ENCODE measurements around the gene TAPBP. TPM values are rescaled to one million over a fixed set of nuclear protein-coding genes. Genes with fewer than 3 reads are reported as not detected.

Gene TAPBP
- total and polyA plus RNA-seq, 12 donors = 25.1 to 322 (median 165) TPM

DNA sequence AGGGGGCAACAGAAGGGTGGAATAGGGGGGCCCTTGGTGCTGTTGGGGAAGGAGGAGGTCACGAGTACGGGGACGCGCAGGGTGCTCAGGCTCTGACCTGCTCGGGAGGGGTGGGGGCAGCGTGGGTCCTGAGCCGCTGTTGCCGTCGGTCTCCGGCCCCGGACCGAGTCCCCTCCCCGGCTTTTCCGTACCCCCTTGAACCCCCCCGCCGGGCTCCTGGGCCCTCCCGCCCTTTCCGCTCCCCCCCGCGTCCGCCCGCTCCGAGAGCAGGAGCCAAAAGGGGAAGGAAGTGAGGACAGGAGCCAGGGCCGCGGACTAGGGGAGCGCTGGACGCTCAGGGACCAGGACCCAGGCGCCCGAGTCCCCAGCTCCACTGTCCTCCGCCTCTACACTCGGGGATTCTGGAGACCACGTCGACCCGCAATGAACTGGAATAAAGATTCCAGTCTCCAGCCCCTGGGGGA, 15.1 kb downstream of the TAPBP start, which contains the start of gene RGL2:
Gene RGL2, minus strand, starts transcription at position 170 of the 464 bp plus-strand sequence. CDS start 332 bp downstream, outside the sequence.
- intact Hi-C loops (cut with DNase I) = no loop called here
- peak; percentile 84 to 91 (median 87) for DNase-seq
- Histone ChIP-seq H3K27ac (peak within 1 kb of the TSS; percentile 87 to 97 (median 95)), H3K9me3 (replicated peaks in 1 of 3) (no peaks in the 10 kb centered on the region), H3K4me1 (replicated peaks in 1 of 2) (peaks cover 21 to 26% of the 10 kb centered on the region in 2 donors), H3K4me3 (peak within 1 kb of the TSS; percentile 67 to 90 (median 86)), H3K36me3 (replicated peaks in 1 of 2) (peaks cover 0 to 48% of the 10 kb centered on the region in 2 donors), H3K27me3 (no peaks in the 10 kb centered on the region)
- TF ChIP-seq, protein P1, sequence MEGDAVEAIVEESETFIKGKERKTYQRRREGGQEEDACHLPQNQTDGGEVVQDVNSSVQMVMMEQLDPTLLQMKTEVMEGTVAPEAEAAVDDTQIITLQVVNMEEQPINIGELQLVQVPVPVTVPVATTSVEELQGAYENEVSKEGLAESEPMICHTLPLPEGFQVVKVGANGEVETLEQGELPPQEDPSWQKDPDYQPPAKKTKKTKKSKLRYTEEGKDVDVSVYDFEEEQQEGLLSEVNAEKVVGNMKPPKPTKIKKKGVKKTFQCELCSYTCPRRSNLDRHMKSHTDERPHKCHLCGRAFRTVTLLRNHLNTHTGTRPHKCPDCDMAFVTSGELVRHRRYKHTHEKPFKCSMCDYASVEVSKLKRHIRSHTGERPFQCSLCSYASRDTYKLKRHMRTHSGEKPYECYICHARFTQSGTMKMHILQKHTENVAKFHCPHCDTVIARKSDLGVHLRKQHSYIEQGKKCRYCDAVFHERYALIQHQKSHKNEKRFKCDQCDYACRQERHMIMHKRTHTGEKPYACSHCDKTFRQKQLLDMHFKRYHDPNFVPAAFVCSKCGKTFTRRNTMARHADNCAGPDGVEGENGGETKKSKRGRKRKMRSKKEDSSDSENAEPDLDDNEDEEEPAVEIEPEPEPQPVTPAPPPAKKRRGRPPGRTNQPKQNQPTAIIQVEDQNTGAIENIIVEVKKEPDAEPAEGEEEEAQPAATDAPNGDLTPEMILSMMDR (IDR thresholded peaks at IDR 0.05) = no peak
- no peak for TF ChIP-seq POLR2A (IDR thresholded peaks at IDR 0.05)
- WGBS, 4 donors = 0 to 1% (median 0%) methylated on average over 4 to 34 of the region's 34 CpGs

DNA sequence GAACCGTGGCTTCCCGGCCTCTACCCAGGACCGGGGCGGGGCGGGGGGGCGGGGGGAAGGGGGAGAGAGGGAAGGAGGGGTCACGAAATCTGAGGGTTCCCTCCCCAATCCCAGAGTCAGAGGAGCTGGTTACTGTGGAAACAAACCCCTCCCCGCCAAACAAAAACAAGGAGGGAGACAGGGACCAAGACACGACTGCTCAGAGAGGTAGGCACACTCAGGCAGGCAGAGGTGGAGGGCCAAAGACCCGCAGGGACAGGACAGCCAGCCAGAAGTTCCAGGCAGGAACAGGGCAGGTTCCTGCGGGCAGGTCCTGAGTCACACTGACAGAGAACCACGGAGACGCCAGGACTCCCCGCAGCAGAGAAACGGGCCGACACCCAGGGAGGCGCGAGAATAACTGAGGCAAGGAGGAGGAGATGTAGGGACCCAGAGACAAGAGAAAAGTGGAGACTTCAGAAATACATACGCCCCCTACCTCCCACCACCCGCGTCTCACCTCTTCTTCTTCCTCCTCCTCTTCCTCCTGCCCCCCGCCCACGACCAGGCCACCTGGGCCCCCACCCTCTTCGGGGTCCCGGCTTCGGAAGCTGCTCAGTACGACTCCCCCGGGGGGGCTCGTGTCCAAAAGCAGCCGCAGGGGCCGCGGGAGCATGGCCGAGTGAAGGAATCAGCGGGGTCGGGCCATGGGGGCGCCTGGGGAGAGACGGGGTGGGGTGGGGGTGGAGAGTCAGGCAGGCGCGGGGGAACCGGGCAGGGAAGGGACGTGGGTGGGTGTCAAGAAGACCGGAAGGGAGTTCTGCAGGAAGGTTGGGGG, 15.7 kb downstream of the TAPBP start:
- Histone ChIP-seq H3K27me3 (no peaks in the 10 kb centered on the region), H3K4me1 (replicated peaks in 1 of 2) (peaks cover 21 to 26% of the 10 kb centered on the region in 2 donors), H3K27ac (peak overlapping the region; percentile 46 to 97 (median 95)), H3K9me3 (replicated peaks in 1 of 3) (no peaks in the 10 kb centered on the region), H3K4me3 (peak overlapping the region; percentile 22 to 88 (median 76)), H3K36me3 (replicated peaks in 1 of 2) (peaks cover 0 to 47% of the 10 kb centered on the region in 2 donors)
- 0 to 2% (median 1%) methylated on average over 24 to 42 of the region's 42 CpGs for whole genome bisulfite sequencing, 4 donors
- peak; percentile 25 to 80 for TF ChIP-seq POLR2A (IDR thresholded peaks at IDR 0.05)
- TF ChIP-seq, protein P1 (IDR thresholded peaks at IDR 0.05) = no peak
- intact Hi-C loops (cut with DNase I) = no loop called here
- DNase-seq = peak; percentile 81 to 92 (median 90)

GRCh38 chr6:33297406-33297955, 16.4 kb downstream of the TAPBP start:
- 6 to 20% (median 8%) methylated on average over 3 to 16 of the region's 16 CpGs for WGBS, 4 donors
- H3K4me3 ChIP-seq = peak overlapping the region in 3 of 4 donors; percentile 16 to 88 (median 67)
- peaks cover 21 to 26% of the 10 kb centered on the region in 2 donors for H3K4me1 ChIP-seq (replicated peaks in 1 of 2)
- H3K36me3 ChIP-seq (replicated peaks in 1 of 2) = peaks cover 0 to 47% of the 10 kb centered on the region in 2 donors
- intact Hi-C loops (cut with DNase I) = no loop called here
- peak overlapping the region in 4 of 5 donors; percentile 87 to 97 (median 95) for H3K27ac ChIP-seq
- DNase-seq = peak; percentile 58 to 75 (median 68)
- no peaks in the 10 kb centered on the region for H3K9me3 ChIP-seq (replicated peaks in 1 of 3)
- no peak for TF ChIP-seq POLR2A (IDR thresholded peaks at IDR 0.05)
- TF ChIP-seq, protein P1 (IDR thresholded peaks at IDR 0.05) = no peak
- H3K27me3 ChIP-seq = no peaks in the 10 kb centered on the region

- H3K4me3 ChIP-seq = peak overlapping the region in 3 of 4 donors; percentile 16 to 88 (median 67)
- H3K9me3 ChIP-seq (replicated peaks in 1 of 3) = no peaks in the 10 kb centered on the region
- peaks cover 0 to 49% of the 10 kb centered on the region in 2 donors for H3K36me3 ChIP-seq (replicated peaks in 1 of 2)
- peak overlapping the region in 4 of 5 donors; percentile 87 to 97 (median 95) for H3K27ac ChIP-seq
- no peaks in the 10 kb centered on the region for H3K27me3 ChIP-seq
- TF ChIP-seq POLR2A (IDR thresholded peaks at IDR 0.05) = no peak
- TF ChIP-seq, protein P1 (IDR thresholded peaks at IDR 0.05) = no peak
- H3K4me1 ChIP-seq (replicated peaks in 1 of 2) = peaks cover 21 to 26% of the 10 kb centered on the region in 2 donors
- WGBS, 4 donors = 66 to 86% (median 71%) methylated on average over 6 to 12 of the region's 12 CpGs
- peak in 1 of 7 donors; percentile 24 for DNase-seq
- intact Hi-C loops (cut with DNase I) = no loop called here
Observed at GRCh38 chr6:33296797-33297405, 17.0 kb downstream of the TAPBP start.

Measured in adrenal gland (tissue), 12 donors.